Liver (tissue), 9 donors: ENCODE data around the gene HTRA1. TPM values are rescaled to one million over a fixed set of nuclear protein-coding genes. Genes with fewer than 3 reads are reported as not detected.

Source experiments
- DNase-seq: peaks from one replicate; pipeline ENCODE4 v3.0.0-alpha.2; 2017; ENCODE audit warnings: low spot score
- H3K27ac ChIP-seq, 2 donors: one replicate each; pipeline ENCODE4 v1.7.0; 2013; ENCODE audit warnings: inconsistent platforms in 2 of 2, low read length in 2 of 2, control low read depth in 1 of 2, low read depth in 1 of 2, mild to moderate bottlenecking in 1 of 2
- H3K27me3 ChIP-seq, 4 donors: one replicate each; pipeline versions ENCODE4 v1.6.1 to v1.7.0; 2013; ENCODE audit warnings: low read length in 3 of 4, inconsistent platforms in 1 of 4, mild to moderate bottlenecking in 1 of 4, moderate library complexity in 1 of 4; ENCODE audit not compliant: control insufficient read depth in 4 of 4, insufficient read depth in 4 of 4
- H3K36me3 ChIP-seq, 4 donors: one replicate each; pipeline versions ENCODE4 v1.6.1 to v1.7.0; 2013; ENCODE audit warnings: low read length in 3 of 4, mild to moderate bottlenecking in 3 of 4, low read depth in 1 of 4, moderate library complexity in 1 of 4; ENCODE audit not compliant: control insufficient read depth in 4 of 4, insufficient read depth in 3 of 4
- H3K4me1 ChIP-seq, 4 donors: one replicate each; pipeline versions ENCODE4 v1.6.1 to v1.7.0; 2013; ENCODE audit warnings: low read length in 3 of 4, mild to moderate bottlenecking in 3 of 4, moderate library complexity in 1 of 4; ENCODE audit not compliant: control insufficient read depth in 4 of 4, insufficient read depth in 4 of 4
- H3K4me3 ChIP-seq, 3 donors: one replicate each; pipeline versions ENCODE4 v1.6.1 to v1.7.0; 2013; ENCODE audit warnings: low read length in 3 of 3, control low read depth in 1 of 3, low read depth in 1 of 3, mild to moderate bottlenecking in 1 of 3
- H3K9ac ChIP-seq, 2 donors: one replicate each; pipeline ENCODE4 v1.7.0; 2013; ENCODE audit warnings: low read length in 2 of 2, mild to moderate bottlenecking in 2 of 2, moderate library complexity in 2 of 2, control low read depth in 1 of 2, low read depth in 1 of 2
- H3K9me3 ChIP-seq, 4 donors: one replicate each; pipeline versions ENCODE4 v1.6.1 to v1.7.0; 2013; ENCODE audit warnings: low read length in 3 of 4; ENCODE audit not compliant: control insufficient read depth in 4 of 4
- EGR1 ChIP-seq, 2 donors: IDR thresholded peaks; 2 replicates each; pipeline ENCODE4 v1.6.1; 2016 to 2018; ENCODE audit warnings: antibody characterized with exemption in 2 of 2, low read depth in 2 of 2
- FOXA1 ChIP-seq: IDR thresholded peaks from 2 replicates; pipeline ENCODE4 v1.6.1; 2016; ENCODE audit warnings: antibody characterized with exemption
- GABPA ChIP-seq, 2 donors: IDR thresholded peaks in 1 of 2; conservative IDR thresholded peaks in 1 of 2; 2 replicates each; pipeline ENCODE4 v1.6.1; 2016; ENCODE audit warnings: antibody characterized with exemption in 2 of 2, mild to moderate bottlenecking in 1 of 2, moderate library complexity in 1 of 2
- HNF4A ChIP-seq, 2 donors: conservative IDR thresholded peaks; 2 replicates each; pipeline ENCODE4 v1.6.1; 2016; ENCODE audit warnings: antibody characterized with exemption in 2 of 2, mild to moderate bottlenecking in 2 of 2
- HNF4G ChIP-seq: IDR thresholded peaks from 2 replicates; pipeline ENCODE4 v1.6.1; 2016; ENCODE audit warnings: antibody characterized with exemption
- JUND ChIP-seq, 2 donors: IDR thresholded peaks; 2 replicates each; pipeline ENCODE4 v1.6.1; 2016; ENCODE audit warnings: antibody characterized with exemption in 2 of 2
- RAD21 ChIP-seq, 2 donors: IDR thresholded peaks; 2 replicates each; pipeline ENCODE4 v1.6.1; 2016; ENCODE audit warnings: antibody characterized with exemption in 2 of 2, mild to moderate bottlenecking in 2 of 2
- RXRA ChIP-seq, 2 donors: IDR thresholded peaks; 2 replicates each; pipeline ENCODE4 v1.6.1; 2017 to 2018; ENCODE audit warnings: antibody characterized with exemption in 2 of 2, mild to moderate bottlenecking in 1 of 2
- SP1 ChIP-seq: IDR thresholded peaks from 2 replicates; pipeline ENCODE4 v1.6.1; 2018; ENCODE audit warnings: antibody characterized with exemption, mild to moderate bottlenecking
- TAF1 ChIP-seq: conservative IDR thresholded peaks from 2 replicates; pipeline ENCODE4 v1.6.1; 2016; ENCODE audit warnings: antibody characterized with exemption, mild to moderate bottlenecking
- YY1 ChIP-seq: IDR thresholded peaks from 2 replicates; pipeline ENCODE4 v1.6.1; 2016; ENCODE audit warnings: antibody characterized with exemption, mild to moderate bottlenecking
- WGBS: extraction: QIAGEN DNeasy Blood & Tissue Kit; methylation state at CpG from one replicate; pipeline ENCODE4 v1.1.7; 2013; 5-methylcytosine and 5-hydroxymethylcytosine counted together
- polyA plus RNA-seq, 2 donors: library from polyadenylated mRNA; stranded (reverse) in 1 of 2; unstranded in 1 of 2; fragments of 200-250 nt in 1 of 2; fragments of >200 nt in 1 of 2; fragmentation: Nextera tagmentation in 1 of 2; extraction: Ambion mirVana in 1 of 2; gene quantifications; one replicate each; pipeline versions ENCODE4 v1.2.1 to v1.2.3, GENCODE V29; 2013 to 2015
- total RNA-seq, 2 donors: library from RNA; depleted of rRNA; stranded (reverse); fragments of >200 nt; gene quantifications; one replicate each; pipeline ENCODE4 v1.2.3, GENCODE V29; 2014
- TF ChIP-seq, protein P1 (sequence below): IDR thresholded peaks from 2 replicates; pipeline ENCODE4 v1.6.1; 2016; ENCODE audit warnings: antibody characterized with exemption
- TF ChIP-seq, protein P2 (sequence below): IDR thresholded peaks from 2 replicates; pipeline ENCODE4 v1.6.1; 2016; ENCODE audit warnings: antibody characterized with exemption
- TF ChIP-seq, protein P3 (sequence below): fragments of 150-350 bp; IDR thresholded peaks from 2 replicates; pipeline ENCODE4 v1.5.1; 2017; ENCODE audit warnings: improper control_type of control experiment, low read depth, low read length; ENCODE audit not compliant: missing input control
- TF ChIP-seq, protein P4 (sequence below): IDR thresholded peaks from 2 replicates; pipeline ENCODE4 v1.6.1; 2016; ENCODE audit warnings: antibody characterized with exemption
- TF ChIP-seq, protein P5 (sequence below): IDR thresholded peaks from 2 replicates; pipeline ENCODE4 v1.6.1; 2016; ENCODE audit warnings: antibody characterized with exemption, mild to moderate bottlenecking
- donor health status: healthy.
- donor health status: healthy.
- donor health status: healthy.
- donor health status: healthy.
- donor health status: healthy.

HTRA1 gene
- total and polyA plus RNA-seq, 4 donors = 4.3 to 289 (median 72.1) TPM

DNA sequence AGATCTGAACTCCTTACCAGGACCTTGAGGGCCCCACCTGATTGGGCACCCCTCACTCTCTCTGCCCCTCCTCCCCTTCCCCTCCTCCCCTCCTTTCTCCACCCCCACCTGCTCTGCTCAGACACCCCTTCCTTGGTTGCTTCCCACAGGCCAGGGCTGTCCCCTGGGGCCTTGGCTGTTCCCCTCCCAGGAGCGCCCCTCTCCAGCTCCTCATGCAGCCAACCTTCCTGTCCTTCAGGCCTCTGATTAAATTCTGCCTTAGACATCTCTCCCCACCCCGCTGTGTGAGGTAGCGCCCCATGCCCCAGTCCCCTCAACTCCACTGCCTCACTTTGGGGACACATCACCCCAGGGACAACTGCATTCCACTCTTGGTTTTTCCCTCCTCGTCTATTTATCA, 32.4 kb downstream of the HTRA1 start:
- H3K36me3 ChIP-seq = peaks cover 0 to 13% (median 4%) of the 10 kb centered on the region in 4 donors
- TF ChIP-seq, protein P1, sequence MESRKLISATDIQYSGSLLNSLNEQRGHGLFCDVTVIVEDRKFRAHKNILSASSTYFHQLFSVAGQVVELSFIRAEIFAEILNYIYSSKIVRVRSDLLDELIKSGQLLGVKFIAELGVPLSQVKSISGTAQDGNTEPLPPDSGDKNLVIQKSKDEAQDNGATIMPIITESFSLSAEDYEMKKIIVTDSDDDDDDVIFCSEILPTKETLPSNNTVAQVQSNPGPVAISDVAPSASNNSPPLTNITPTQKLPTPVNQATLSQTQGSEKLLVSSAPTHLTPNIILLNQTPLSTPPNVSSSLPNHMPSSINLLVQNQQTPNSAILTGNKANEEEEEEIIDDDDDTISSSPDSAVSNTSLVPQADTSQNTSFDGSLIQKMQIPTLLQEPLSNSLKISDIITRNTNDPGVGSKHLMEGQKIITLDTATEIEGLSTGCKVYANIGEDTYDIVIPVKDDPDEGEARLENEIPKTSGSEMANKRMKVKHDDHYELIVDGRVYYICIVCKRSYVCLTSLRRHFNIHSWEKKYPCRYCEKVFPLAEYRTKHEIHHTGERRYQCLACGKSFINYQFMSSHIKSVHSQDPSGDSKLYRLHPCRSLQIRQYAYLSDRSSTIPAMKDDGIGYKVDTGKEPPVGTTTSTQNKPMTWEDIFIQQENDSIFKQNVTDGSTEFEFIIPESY = no peak
- no peak for TF ChIP-seq GABPA (IDR thresholded peaks at IDR 0.05 in 1 of 2, conservative IDR thresholded peaks at IDR 0.05 in 1 of 2)
- TF ChIP-seq HNF4G = no peak
- no peak for TF ChIP-seq FOXA1
- no peak for TF ChIP-seq RXRA (IDR thresholded peaks at IDR 0.05)
- TF ChIP-seq, protein P2, sequence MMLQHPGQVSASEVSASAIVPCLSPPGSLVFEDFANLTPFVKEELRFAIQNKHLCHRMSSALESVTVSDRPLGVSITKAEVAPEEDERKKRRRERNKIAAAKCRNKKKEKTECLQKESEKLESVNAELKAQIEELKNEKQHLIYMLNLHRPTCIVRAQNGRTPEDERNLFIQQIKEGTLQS = no peak
- no peak for TF ChIP-seq SP1
- no peak for TF ChIP-seq EGR1 (IDR thresholded peaks at IDR 0.05; ENCODE audit: low read depth in 2 of 2)
- TF ChIP-seq, protein P3, sequence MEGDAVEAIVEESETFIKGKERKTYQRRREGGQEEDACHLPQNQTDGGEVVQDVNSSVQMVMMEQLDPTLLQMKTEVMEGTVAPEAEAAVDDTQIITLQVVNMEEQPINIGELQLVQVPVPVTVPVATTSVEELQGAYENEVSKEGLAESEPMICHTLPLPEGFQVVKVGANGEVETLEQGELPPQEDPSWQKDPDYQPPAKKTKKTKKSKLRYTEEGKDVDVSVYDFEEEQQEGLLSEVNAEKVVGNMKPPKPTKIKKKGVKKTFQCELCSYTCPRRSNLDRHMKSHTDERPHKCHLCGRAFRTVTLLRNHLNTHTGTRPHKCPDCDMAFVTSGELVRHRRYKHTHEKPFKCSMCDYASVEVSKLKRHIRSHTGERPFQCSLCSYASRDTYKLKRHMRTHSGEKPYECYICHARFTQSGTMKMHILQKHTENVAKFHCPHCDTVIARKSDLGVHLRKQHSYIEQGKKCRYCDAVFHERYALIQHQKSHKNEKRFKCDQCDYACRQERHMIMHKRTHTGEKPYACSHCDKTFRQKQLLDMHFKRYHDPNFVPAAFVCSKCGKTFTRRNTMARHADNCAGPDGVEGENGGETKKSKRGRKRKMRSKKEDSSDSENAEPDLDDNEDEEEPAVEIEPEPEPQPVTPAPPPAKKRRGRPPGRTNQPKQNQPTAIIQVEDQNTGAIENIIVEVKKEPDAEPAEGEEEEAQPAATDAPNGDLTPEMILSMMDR = no peak
- no peak for TF ChIP-seq JUND (IDR thresholded peaks at IDR 0.05)
- TF ChIP-seq, protein P4, sequence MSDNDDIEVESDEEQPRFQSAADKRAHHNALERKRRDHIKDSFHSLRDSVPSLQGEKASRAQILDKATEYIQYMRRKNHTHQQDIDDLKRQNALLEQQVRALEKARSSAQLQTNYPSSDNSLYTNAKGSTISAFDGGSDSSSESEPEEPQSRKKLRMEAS = no peak
- no peak for TF ChIP-seq TAF1
- TF ChIP-seq RAD21 (IDR thresholded peaks at IDR 0.05) = no peak
- TF ChIP-seq, protein P5, sequence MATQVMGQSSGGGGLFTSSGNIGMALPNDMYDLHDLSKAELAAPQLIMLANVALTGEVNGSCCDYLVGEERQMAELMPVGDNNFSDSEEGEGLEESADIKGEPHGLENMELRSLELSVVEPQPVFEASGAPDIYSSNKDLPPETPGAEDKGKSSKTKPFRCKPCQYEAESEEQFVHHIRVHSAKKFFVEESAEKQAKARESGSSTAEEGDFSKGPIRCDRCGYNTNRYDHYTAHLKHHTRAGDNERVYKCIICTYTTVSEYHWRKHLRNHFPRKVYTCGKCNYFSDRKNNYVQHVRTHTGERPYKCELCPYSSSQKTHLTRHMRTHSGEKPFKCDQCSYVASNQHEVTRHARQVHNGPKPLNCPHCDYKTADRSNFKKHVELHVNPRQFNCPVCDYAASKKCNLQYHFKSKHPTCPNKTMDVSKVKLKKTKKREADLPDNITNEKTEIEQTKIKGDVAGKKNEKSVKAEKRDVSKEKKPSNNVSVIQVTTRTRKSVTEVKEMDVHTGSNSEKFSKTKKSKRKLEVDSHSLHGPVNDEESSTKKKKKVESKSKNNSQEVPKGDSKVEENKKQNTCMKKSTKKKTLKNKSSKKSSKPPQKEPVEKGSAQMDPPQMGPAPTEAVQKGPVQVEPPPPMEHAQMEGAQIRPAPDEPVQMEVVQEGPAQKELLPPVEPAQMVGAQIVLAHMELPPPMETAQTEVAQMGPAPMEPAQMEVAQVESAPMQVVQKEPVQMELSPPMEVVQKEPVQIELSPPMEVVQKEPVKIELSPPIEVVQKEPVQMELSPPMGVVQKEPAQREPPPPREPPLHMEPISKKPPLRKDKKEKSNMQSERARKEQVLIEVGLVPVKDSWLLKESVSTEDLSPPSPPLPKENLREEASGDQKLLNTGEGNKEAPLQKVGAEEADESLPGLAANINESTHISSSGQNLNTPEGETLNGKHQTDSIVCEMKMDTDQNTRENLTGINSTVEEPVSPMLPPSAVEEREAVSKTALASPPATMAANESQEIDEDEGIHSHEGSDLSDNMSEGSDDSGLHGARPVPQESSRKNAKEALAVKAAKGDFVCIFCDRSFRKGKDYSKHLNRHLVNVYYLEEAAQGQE = no peak
- no peak for TF ChIP-seq YY1
- no peak for TF ChIP-seq HNF4A (conservative IDR thresholded peaks at IDR 0.05)

More for the DNA sequence above, 32.4 kb downstream of the HTRA1 start:
- H3K9ac ChIP-seq = no peak overlapping the region
- no peaks in the 10 kb centered on the region for H3K27me3 ChIP-seq
- no peaks in the 10 kb centered on the region for H3K9me3 ChIP-seq
- no peak overlapping the region for H3K4me3 ChIP-seq
- H3K27ac ChIP-seq = no peak overlapping the region
- WGBS = 94% methylated on average over 4 of the region's 4 CpGs
- no peaks in the 10 kb centered on the region for H3K4me1 ChIP-seq
- DNase-seq = no peak
